Epithelial cell of esophagus (primary cell): Measurements from ENCODE around the gene THSD1.
"Not testable (repeated sequence)": the region's sequence is repeated elsewhere in the genome, so short reads cannot be mapped to it uniquely, and the experiment has no call there.

Experiments
- DNase-seq: peaks from one replicate; pipeline ENCODE4 v3.0.0; 2010; ENCODE audit warnings: low read depth
- H3K4me3 ChIP-seq: 2 replicates; pipeline ENCODE4 v1.5.1; 2011; ENCODE audit warnings: mild to moderate bottlenecking, low read length, control low read depth
- CTCF ChIP-seq: IDR thresholded peaks from 2 replicates; pipeline ENCODE4 v1.5.1; 2011; ENCODE audit warnings: low read depth, mild to moderate bottlenecking, low read length, control low read depth, inconsistent platforms; ENCODE audit not compliant: insufficient read depth; ENCODE audit errors: missing control alignments

The THSD1 gene

GRCh38 chr13:52377898-52378297 is 28.1 kb downstream of the THSD1 start:
- DNase-seq, result no peak
- no peak for TF ChIP-seq CTCF
- no peak overlapping the region for H3K4me3 ChIP-seq

GRCh38 chr13:52374873-52375411 is 31.0 kb downstream of the THSD1 start:
- DNase-seq, result no peak
- no peak for TF ChIP-seq CTCF
- H3K4me3 ChIP-seq, result no peak overlapping the region

GRCh38 chr13:52374389-52374788 is 31.6 kb downstream of the THSD1 start:
- TF ChIP-seq CTCF, result no peak
- DNase-seq, result no peak
- H3K4me3 ChIP-seq, result no peak overlapping the region

- H3K4me3 ChIP-seq, result not testable (repeated sequence)
- DNase-seq, result peak; percentile 57
Measured at GRCh38 chr13:52373277-52373676, 32.7 kb downstream of the THSD1 start.

GRCh38 chr13:52371736-52372247 is 34.2 kb downstream of the THSD1 start:
- no peak overlapping the region for H3K4me3 ChIP-seq
- DNase-seq, result peak; percentile 33
- no peak for TF ChIP-seq CTCF

- H3K4me3 ChIP-seq, result no peak overlapping the region
- TF ChIP-seq CTCF, result no peak
- no peak for DNase-seq
Measured at GRCh38 chr13:52366291-52366690, 39.7 kb downstream of the THSD1 start.

GRCh38 chr13:52362169-52362887 is 43.6 kb downstream of the THSD1 start:
- not testable (repeated sequence) for DNase-seq

GRCh38 chr13:52361225-52361624 is 44.7 kb downstream of the THSD1 start:
- DNase-seq, result peak; percentile 82
- no peak for TF ChIP-seq CTCF
- H3K4me3 ChIP-seq, result no peak overlapping the region

More at GRCh38 chr13:52362169-52362887, 43.6 kb downstream of the THSD1 start:
- not testable (repeated sequence) for H3K4me3 ChIP-seq
